Retinal pigment epithelial cell (primary cell): ENCODE results near the gene GRIN2D.

Experiments
- DNase-seq: peaks from one replicate; pipeline ENCODE4 v3.0.0-alpha.2; 2010; ENCODE audit warnings: low read depth
- H3K4me3 ChIP-seq: 2 replicates; pipeline ENCODE4 v1.5.1; 2011; ENCODE audit warnings: mild to moderate bottlenecking, low read length, control low read depth, moderate library complexity
- CTCF ChIP-seq: conservative IDR thresholded peaks from 2 replicates; pipeline ENCODE4 v1.5.1; 2011; ENCODE audit warnings: low read depth, low read length, control low read depth, inconsistent platforms

Gene GRIN2D

GRCh38 chr19:48441360-48442050, 48.0 kb downstream of the GRIN2D start:
- no peak overlapping the region for H3K4me3 ChIP-seq
- no peak for TF ChIP-seq CTCF
- no peak for DNase-seq

GRCh38 chr19:48442116-48443035, 48.9 kb downstream of the GRIN2D start:
- no peak for TF ChIP-seq CTCF
- no peak for DNase-seq
- H3K4me3 ChIP-seq: no peak overlapping the region

- no peak for DNase-seq
- H3K4me3 ChIP-seq: no peak overlapping the region
- no peak for TF ChIP-seq CTCF
Measured at GRCh38 chr19:48443256-48443655, 49.8 kb downstream of the GRIN2D start.
